GM10248 (cell line): Measurements from ENCODE around the gene WAC.
"Not testable (repeated sequence)": the region's sequence is repeated elsewhere in the genome, so short reads cannot be mapped to it uniquely, and the experiment has no call there.

ENCODE experiments used
- CTCF ChIA-PET: fragments of 300-600 bp; sonication (Branson Sonifier 250); formaldehyde crosslinking; extraction: SDS; loops from one replicate; lab custom pipeline; 2021; ENCODE audit warnings: antibody characterized with exemption; lab: Yijun Ruan, JAX
- POLR2A ChIA-PET: fragments of 350-650 bp; sonication (Branson Sonifier 250); formaldehyde crosslinking; extraction: SDS; loops from one replicate; lab custom pipeline; 2020; ENCODE audit warnings: antibody characterized with exemption; lab: Yijun Ruan, JAX
- DNase-seq: peaks from one replicate; pipeline ENCODE4 v3.0.0; 2012; ENCODE audit errors: extremely low spot score
- TF ChIP-seq, protein P1 (sequence below): IDR thresholded peaks from 2 replicates; pipeline ENCODE4 v1.5.1; 2012; ENCODE audit warnings: mild to moderate bottlenecking, low read depth; ENCODE audit errors: extremely low read depth, missing control alignments, control extremely low read depth

Gene WAC

DNA sequence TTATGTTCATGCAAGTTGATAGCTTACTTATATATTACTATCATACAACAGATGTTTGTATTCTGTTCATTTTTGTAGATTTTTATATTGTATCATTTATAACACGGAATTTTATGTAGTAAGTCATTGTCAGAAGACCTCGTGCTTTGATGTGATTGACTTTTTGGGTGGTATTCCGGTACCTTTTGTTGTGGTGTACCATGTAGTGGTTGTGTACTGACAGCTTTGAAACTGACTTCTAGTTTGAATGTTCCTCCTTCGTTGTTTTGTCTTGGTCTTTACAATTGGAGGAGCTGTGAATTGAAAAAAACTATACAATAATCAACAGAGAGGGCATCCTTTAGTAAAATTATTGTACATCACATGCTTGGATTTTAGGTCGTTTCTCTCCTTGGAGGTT is 61.5 kb downstream of the WAC start:
- TF ChIP-seq, protein P1, sequence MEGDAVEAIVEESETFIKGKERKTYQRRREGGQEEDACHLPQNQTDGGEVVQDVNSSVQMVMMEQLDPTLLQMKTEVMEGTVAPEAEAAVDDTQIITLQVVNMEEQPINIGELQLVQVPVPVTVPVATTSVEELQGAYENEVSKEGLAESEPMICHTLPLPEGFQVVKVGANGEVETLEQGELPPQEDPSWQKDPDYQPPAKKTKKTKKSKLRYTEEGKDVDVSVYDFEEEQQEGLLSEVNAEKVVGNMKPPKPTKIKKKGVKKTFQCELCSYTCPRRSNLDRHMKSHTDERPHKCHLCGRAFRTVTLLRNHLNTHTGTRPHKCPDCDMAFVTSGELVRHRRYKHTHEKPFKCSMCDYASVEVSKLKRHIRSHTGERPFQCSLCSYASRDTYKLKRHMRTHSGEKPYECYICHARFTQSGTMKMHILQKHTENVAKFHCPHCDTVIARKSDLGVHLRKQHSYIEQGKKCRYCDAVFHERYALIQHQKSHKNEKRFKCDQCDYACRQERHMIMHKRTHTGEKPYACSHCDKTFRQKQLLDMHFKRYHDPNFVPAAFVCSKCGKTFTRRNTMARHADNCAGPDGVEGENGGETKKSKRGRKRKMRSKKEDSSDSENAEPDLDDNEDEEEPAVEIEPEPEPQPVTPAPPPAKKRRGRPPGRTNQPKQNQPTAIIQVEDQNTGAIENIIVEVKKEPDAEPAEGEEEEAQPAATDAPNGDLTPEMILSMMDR = no peak
- POLR2A ChIA-PET = interaction anchor here (0.6 kb wide), 1 partner anchor 54 kb away, joined by 3 read pairs; no protein-coding TSS in a partner anchor
- CTCF ChIA-PET = interaction anchor here (0.8 to 1.5 kb wide), 5 partner anchors 9 to 37 kb away, joined by 3 to 5 read pairs (median 3); no protein-coding TSS in a partner anchor
- DNase-seq = no peak

DNA sequence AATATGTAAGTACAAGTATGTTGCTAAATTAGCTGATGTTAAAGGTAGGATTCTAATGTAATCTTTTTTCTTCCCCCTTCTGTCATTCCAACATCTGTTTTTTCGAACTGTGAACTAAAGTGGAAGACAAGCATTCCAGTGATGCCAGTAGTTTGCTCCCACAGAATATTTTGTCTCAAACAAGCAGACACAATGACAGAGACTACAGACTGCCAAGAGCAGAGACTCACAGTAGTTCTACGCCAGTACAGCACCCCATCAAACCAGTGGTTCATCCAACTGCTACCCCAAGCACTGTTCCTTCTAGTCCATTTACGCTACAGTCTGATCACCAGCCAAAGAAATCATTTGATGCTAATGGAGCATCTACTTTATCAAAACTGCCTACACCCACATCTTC is 62.7 kb downstream of the WAC start:
- TF ChIP-seq, protein P1 = no peak
- ChIA-PET CTCF (interaction anchor here (0.9 kb wide), 1 partner anchor 31 kb away, joined by 3 read pairs; no protein-coding TSS in a partner anchor), POLR2A (no interaction called here)
- DNase-seq = no peak

DNA sequence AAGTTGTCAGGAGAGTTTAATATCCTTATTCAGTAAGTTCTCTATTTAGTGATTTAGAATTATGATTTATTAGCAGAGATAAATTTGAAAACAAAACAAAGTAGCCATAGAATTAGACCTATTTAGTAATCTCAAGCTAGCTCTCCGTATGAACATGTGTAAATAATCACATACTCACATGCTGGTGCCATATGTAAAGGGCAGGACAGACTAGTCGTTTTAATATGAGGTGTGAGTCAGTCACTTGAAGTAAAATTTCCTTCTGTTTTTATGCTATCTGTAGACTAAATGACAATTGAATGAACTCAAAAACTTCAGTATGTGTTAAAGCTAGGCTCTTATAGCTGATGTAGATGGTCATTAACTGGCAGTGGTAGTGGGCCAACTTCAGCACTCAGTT is 67.1 kb downstream of the WAC start:
- TF ChIP-seq, protein P1 = no peak
- DNase-seq = no peak
- ChIA-PET CTCF (interaction anchor here (1.2 kb wide), 1 partner anchor 27 kb away, joined by 3 read pairs; no protein-coding TSS in a partner anchor), POLR2A (no interaction called here)

DNA sequence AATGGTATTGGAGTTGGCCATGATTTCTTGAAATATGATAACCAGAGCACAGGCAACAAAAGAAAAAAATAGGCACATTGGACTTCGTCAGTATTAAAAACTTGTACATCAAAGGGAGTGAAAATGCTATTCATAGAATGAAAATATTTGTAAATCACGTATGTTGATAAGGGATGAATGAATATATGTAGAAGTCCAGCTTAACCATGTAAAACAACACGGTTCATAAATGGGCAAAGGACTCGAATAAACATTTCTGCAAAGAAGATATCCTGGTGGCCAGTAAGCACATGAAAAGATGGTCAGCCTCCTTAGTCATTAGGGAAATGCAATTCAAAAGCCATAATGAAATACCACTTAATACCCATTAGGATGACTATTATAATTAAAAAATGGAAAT is 68.1 kb downstream of the WAC start:
- CTCF ChIA-PET = interaction anchor here (1.3 kb wide), 1 partner anchor 10 kb away, joined by 3 read pairs; no protein-coding TSS in a partner anchor

DNA sequence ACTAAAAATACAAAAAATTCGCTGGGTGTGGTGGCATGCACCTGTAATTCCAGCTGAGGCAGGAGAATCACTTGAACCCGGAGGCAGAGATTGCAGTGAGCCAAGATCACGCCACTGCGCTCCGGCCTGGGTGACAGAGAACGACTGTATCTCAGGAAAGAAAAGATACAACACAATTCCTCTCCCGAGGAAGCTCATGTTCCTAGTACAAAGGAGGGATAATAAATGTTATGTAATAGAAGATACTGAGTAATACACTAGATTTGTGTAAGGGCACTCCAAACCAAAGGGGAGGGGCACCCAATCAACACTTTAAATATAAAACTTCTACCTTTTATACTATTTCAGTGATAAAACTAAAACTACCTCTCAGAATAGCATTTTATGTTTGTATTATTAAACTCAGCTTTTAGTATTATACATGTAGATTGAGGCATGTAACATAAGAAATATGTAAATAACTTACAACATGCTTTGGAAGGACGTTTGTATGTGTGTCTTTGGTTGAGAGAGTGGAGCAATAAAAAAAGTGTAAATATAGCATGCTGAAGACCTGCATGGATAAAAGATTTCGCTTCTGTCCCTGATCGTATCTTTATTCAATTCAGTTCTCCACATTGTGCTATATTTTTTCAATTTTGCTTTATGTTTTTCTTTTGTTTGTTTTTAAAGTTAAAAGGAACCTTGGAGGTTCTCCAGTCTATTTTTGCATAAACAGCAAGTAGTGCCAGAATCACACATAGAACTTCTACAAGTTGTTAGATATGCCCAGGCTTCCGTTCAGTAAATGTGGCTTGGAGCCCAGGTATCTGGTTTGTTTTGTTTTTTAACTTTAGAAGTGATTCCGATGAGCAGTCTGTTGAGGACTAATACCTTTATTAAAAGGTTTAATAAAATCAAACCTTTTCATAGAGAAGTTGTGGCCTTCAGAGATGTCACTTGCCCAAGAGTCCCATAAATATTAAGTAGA is 71.9 kb downstream of the WAC start:
- DNase-seq = no peak
- TF ChIP-seq, protein P1 = no peak
- POLR2A ChIA-PET = no interaction called here
- CTCF ChIA-PET = interaction anchor here (1.0 to 1.9 kb wide), 3 partner anchors 10 to 26 kb away, joined by 3 to 6 read pairs (median 5); no protein-coding TSS in a partner anchor

More for the DNA sequence above, 68.1 kb downstream of the WAC start:
- no peak for DNase-seq
- TF ChIP-seq, protein P1 = no peak
- POLR2A ChIA-PET = no interaction called here

DNA sequence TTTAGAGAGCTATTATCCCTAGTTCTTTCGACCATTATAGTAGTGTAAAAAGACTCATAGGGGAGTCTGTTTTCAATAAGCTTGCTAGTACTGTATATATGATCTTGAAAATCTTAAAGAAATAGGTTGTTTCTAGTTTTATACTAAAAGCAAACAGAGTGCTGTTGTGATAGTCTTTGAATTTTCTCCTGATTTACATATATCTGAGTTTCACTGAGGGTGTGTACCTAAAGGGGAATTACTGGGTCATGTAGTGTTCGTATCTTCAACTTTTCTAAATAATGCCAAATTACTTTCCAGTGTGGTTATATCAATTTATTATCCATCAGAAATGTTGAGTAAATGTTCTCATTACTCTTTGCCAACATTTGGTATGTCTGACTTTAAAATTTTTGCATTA is 73.7 kb downstream of the WAC start:
- TF ChIP-seq, protein P1 = no peak
- no peak for DNase-seq
- ChIA-PET POLR2A (no interaction called here), CTCF (interaction anchor here (1.4 kb wide), 1 partner anchor 22 kb away, joined by 5 read pairs; no protein-coding TSS in a partner anchor)

DNA sequence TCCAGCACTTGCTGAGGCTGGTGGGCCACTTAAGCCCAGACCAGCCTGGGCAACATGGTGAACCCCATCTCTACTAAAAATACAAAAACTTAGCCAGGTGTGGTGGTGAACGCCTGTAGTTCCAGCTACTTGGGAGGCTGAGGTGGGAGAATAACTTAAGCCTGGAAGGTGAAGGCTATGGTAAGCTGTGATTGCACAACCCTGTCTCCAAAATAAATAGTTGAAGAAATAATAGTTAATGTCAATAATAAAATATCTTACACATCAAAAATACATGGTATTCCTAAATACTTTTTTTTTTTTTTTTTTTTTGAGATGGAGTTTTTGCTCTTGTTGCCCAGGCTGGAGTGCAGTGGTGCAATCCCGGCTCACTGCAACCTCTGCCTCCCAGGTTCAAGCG is 76.7 kb downstream of the WAC start:
- DNase-seq = not testable (repeated sequence)
- ChIA-PET CTCF (interaction anchor here (0.8 to 2.3 kb wide), 4 partner anchors 15 to 37 kb away, joined by 3 to 4 read pairs (median 3); no protein-coding TSS in a partner anchor), POLR2A (interaction anchor here (0.6 to 0.7 kb wide), 2 partner anchors 11 to 591 kb away, joined by 4 to 6 read pairs; no protein-coding TSS in a partner anchor)
